ENCODE measurements around the gene SPOCK1.

The SPOCK1 gene

GRCh38 chr5:137304226-137304874, 194.8 kb downstream of the SPOCK1 start:
- Histone ChIP-seq H3K9ac (ENCODE audit: low read depth, low read length) (no peak overlapping the region), H3K4me1 (ENCODE audit: control insufficient read depth, insufficient read depth, low read length) (peaks cover 32% of the 10 kb centered on the region)

GRCh38 chr5:137303509-137303908, 195.6 kb downstream of the SPOCK1 start:
- no peak overlapping the region for H3K9ac ChIP-seq (ENCODE audit: low read depth, low read length)
- H3K27me3 ChIP-seq (ENCODE audit: control insufficient read depth, insufficient read depth, low read length), result no peaks in the 10 kb centered on the region
- no peak overlapping the region for H3K4me2 ChIP-seq (ENCODE audit: low read length)
- no peaks in the 10 kb centered on the region for H3K36me3 ChIP-seq (ENCODE audit: insufficient read depth, low read length)
- no peak overlapping the region for H3K4me3 ChIP-seq (ENCODE audit: low read length)
- no peaks in the 10 kb centered on the region for H3K9me3 ChIP-seq (replicated peaks; ENCODE audit: low read length)
- H3K4me1 ChIP-seq (ENCODE audit: control insufficient read depth, insufficient read depth, low read length), result peaks cover 29% of the 10 kb centered on the region

More at GRCh38 chr5:137304226-137304874, 194.8 kb downstream of the SPOCK1 start:
- H3K36me3 ChIP-seq (ENCODE audit: insufficient read depth, low read length), result no peaks in the 10 kb centered on the region
- no peaks in the 10 kb centered on the region for H3K9me3 ChIP-seq (replicated peaks; ENCODE audit: low read length)
- H3K27me3 ChIP-seq (ENCODE audit: control insufficient read depth, insufficient read depth, low read length), result no peaks in the 10 kb centered on the region
- H3K4me2 ChIP-seq (ENCODE audit: low read length), result no peak overlapping the region
- no peak overlapping the region for H3K4me3 ChIP-seq (ENCODE audit: low read length)

DNA sequence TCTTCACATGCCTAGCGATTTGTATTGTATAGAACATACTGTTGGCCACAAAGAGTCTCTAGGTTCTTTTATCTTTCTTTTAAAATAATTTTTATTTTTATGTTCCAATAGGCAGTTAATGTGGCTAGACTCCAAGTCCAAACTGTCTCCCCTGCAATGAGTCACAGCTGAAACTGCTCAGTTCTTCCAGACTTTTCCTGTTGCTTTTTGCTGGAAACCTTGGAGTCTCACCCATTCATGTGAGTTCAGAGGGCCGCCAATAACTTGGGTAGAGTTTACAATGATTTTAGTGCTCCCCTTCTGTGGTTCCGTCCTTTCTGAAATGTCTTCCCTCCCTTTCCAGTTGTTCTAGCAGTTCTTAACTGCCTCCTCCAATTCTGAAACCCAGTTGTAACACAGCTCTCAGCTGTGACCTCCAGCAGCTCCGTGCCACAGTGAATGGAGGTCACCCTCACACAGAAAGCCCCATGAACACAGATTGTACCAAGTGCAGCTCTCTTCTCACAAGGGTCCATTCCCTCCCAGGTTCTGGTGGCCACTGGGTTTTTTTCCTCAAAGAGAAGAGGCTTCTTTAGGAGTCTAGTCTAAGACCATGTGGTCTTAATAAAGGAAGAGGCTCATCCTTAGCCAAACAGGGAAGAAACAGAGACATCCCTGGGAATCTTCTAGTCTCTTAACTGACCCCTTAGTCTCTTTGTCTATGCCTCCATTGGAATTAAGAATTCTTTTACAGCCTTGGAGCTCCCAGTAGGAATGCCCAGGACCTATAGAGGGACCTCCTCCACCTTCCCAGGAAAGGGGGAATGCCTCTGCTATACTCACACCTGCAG, 198.5 kb downstream of the SPOCK1 start:
- Histone ChIP-seq H3K4me2 (ENCODE audit: low read length) (peak overlapping the region; percentile 53), H3K9me3 (replicated peaks; ENCODE audit: low read length) (no peaks in the 10 kb centered on the region), H3K36me3 (ENCODE audit: insufficient read depth, low read length) (no peaks in the 10 kb centered on the region), H3K4me3 (ENCODE audit: low read length) (no peak overlapping the region), H3K9ac (ENCODE audit: low read depth, low read length) (peak overlapping the region; percentile 19), H3K4me1 (ENCODE audit: control insufficient read depth, insufficient read depth, low read length) (peaks cover 40% of the 10 kb centered on the region), H3K27me3 (ENCODE audit: control insufficient read depth, insufficient read depth, low read length) (no peaks in the 10 kb centered on the region)

- Histone ChIP-seq H3K4me3 (ENCODE audit: low read length) (no peak overlapping the region), H3K27me3 (ENCODE audit: control insufficient read depth, insufficient read depth, low read length) (no peaks in the 10 kb centered on the region), H3K36me3 (ENCODE audit: insufficient read depth, low read length) (no peaks in the 10 kb centered on the region), H3K4me1 (ENCODE audit: control insufficient read depth, insufficient read depth, low read length) (peaks cover 40% of the 10 kb centered on the region), H3K4me2 (ENCODE audit: low read length) (no peak overlapping the region), H3K9me3 (replicated peaks; ENCODE audit: low read length) (no peaks in the 10 kb centered on the region), H3K9ac (ENCODE audit: low read depth, low read length) (peak overlapping the region; percentile 52)
Measured at GRCh38 chr5:137296213-137296781, 202.8 kb downstream of the SPOCK1 start.

DNA sequence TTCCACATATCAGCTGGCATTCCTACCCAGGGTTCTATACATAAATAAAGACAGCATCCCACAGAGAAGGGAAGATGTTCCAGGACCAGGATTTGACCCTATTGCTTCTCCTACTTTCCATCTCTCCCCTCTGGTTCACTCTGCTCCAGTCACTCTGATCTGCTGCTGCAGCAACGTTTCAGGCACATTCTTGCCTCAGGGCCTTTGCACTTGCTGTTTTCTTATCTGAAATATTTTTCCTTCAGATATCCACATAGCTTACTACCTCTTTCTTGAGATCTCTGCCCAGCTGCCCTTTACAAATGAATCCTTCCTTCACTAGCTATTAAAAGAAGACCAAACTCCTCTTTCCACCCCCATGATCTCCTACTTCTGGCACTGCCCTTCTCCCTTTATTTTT, 204.5 kb downstream of the SPOCK1 start:
- no peaks in the 10 kb centered on the region for H3K36me3 ChIP-seq (ENCODE audit: insufficient read depth, low read length)
- no peaks in the 10 kb centered on the region for H3K27me3 ChIP-seq (ENCODE audit: control insufficient read depth, insufficient read depth, low read length)
- no peak overlapping the region for H3K4me2 ChIP-seq (ENCODE audit: low read length)
- H3K9ac ChIP-seq (ENCODE audit: low read depth, low read length), result no peak overlapping the region
- no peaks in the 10 kb centered on the region for H3K9me3 ChIP-seq (replicated peaks; ENCODE audit: low read length)
- no peak overlapping the region for H3K4me3 ChIP-seq (ENCODE audit: low read length)
- peaks cover 29% of the 10 kb centered on the region for H3K4me1 ChIP-seq (ENCODE audit: control insufficient read depth, insufficient read depth, low read length)

GRCh38 chr5:137292461-137293027, 206.6 kb downstream of the SPOCK1 start:
- H3K36me3 ChIP-seq (ENCODE audit: insufficient read depth, low read length), result no peaks in the 10 kb centered on the region
- H3K27me3 ChIP-seq (ENCODE audit: control insufficient read depth, insufficient read depth, low read length), result no peaks in the 10 kb centered on the region
- no peak overlapping the region for H3K4me3 ChIP-seq (ENCODE audit: low read length)
- no peak overlapping the region for H3K4me2 ChIP-seq (ENCODE audit: low read length)
- H3K9ac ChIP-seq (ENCODE audit: low read depth, low read length), result no peak overlapping the region
- peaks cover 24% of the 10 kb centered on the region for H3K4me1 ChIP-seq (ENCODE audit: control insufficient read depth, insufficient read depth, low read length)
- H3K9me3 ChIP-seq (replicated peaks; ENCODE audit: low read length), result no peaks in the 10 kb centered on the region

DNA sequence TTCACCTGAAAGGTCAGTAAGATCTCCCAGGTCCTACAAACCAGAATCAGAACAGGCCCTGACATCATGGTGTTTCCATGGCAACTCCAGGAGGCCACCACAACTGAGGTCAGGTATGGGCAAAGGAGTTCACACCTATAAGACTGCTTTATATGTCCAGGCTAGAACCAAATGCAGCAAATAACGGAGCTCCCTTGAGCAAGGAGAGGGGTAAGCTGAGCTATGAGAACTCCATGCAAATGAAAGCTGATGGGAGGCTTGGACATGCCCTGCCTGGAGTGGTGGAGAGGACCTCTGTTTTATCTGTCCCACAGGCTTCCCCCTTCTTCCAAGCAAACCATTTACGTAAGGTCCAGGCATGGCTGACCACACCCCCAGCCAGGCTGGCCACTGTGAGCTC, 207.7 kb downstream of the SPOCK1 start:
- no peaks in the 10 kb centered on the region for H3K9me3 ChIP-seq (replicated peaks; ENCODE audit: low read length)
- H3K4me3 ChIP-seq (ENCODE audit: low read length), result no peak overlapping the region
- H3K4me2 ChIP-seq (ENCODE audit: low read length), result no peak overlapping the region
- peaks cover 14% of the 10 kb centered on the region for H3K4me1 ChIP-seq (ENCODE audit: control insufficient read depth, insufficient read depth, low read length)
- no peaks in the 10 kb centered on the region for H3K27me3 ChIP-seq (ENCODE audit: control insufficient read depth, insufficient read depth, low read length)
- no peak overlapping the region for H3K9ac ChIP-seq (ENCODE audit: low read depth, low read length)
- H3K36me3 ChIP-seq (ENCODE audit: insufficient read depth, low read length), result no peaks in the 10 kb centered on the region

DNA sequence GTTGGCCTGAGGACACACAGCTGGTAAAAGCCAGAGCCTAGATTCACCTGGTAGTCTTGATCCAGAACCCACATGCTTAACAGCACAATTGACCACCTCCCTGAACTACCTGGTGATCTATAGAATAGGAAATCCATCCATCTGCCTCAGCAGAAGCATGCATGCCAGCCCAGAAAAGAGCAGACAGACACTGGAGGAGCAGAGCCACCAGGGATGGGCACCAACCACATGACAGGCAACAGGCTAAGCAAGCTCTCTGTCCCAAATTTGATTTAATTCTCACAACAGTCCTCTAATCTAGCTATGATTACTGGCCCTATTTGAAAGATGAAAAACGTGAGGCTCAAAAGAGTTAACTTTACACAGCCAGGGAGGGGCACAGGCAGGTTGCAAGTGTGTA, 208.1 kb downstream of the SPOCK1 start:
- Histone ChIP-seq H3K9ac (ENCODE audit: low read depth, low read length) (no peak overlapping the region), H3K4me1 (ENCODE audit: control insufficient read depth, insufficient read depth, low read length) (peaks cover 10% of the 10 kb centered on the region), H3K27me3 (ENCODE audit: control insufficient read depth, insufficient read depth, low read length) (no peaks in the 10 kb centered on the region), H3K36me3 (ENCODE audit: insufficient read depth, low read length) (no peaks in the 10 kb centered on the region), H3K4me3 (ENCODE audit: low read length) (no peak overlapping the region), H3K4me2 (ENCODE audit: low read length) (no peak overlapping the region), H3K9me3 (replicated peaks; ENCODE audit: low read length) (no peaks in the 10 kb centered on the region)

DNA sequence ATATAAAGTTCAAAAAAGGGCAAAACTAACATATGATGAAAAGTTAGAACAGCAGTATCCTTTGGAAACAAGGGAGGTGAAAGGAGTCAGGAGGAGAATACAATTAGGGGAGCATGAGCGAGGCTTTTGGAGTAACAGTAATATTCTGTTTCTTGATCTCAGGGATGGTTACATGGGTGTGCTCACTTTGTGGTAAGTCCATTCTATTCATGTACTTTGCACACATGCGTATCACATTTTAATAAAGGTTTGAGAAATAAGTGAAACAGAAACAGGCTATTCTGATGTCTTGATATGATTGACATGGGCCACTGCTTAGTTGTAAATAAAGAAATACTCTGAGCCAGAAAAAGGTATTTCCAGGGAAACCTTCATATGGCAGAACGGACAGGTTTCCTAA, 208.8 kb downstream of the SPOCK1 start:
- no peaks in the 10 kb centered on the region for H3K9me3 ChIP-seq (replicated peaks; ENCODE audit: low read length)
- H3K4me3 ChIP-seq (ENCODE audit: low read length), result no peak overlapping the region
- no peak overlapping the region for H3K9ac ChIP-seq (ENCODE audit: low read depth, low read length)
- no peaks in the 10 kb centered on the region for H3K27me3 ChIP-seq (ENCODE audit: control insufficient read depth, insufficient read depth, low read length)
- peaks cover 5% of the 10 kb centered on the region for H3K4me1 ChIP-seq (ENCODE audit: control insufficient read depth, insufficient read depth, low read length)
- H3K36me3 ChIP-seq (ENCODE audit: insufficient read depth, low read length), result no peaks in the 10 kb centered on the region
- H3K4me2 ChIP-seq (ENCODE audit: low read length), result no peak overlapping the region

GRCh38 chr5:137289856-137290255, 209.3 kb downstream of the SPOCK1 start:
- H3K4me1 ChIP-seq (ENCODE audit: control insufficient read depth, insufficient read depth, low read length), result peaks cover 5% of the 10 kb centered on the region
- no peaks in the 10 kb centered on the region for H3K36me3 ChIP-seq (ENCODE audit: insufficient read depth, low read length)
- H3K9me3 ChIP-seq (replicated peaks; ENCODE audit: low read length), result no peaks in the 10 kb centered on the region
- no peak overlapping the region for H3K9ac ChIP-seq (ENCODE audit: low read depth, low read length)
- H3K4me3 ChIP-seq (ENCODE audit: low read length), result no peak overlapping the region
- H3K4me2 ChIP-seq (ENCODE audit: low read length), result no peak overlapping the region
- no peaks in the 10 kb centered on the region for H3K27me3 ChIP-seq (ENCODE audit: control insufficient read depth, insufficient read depth, low read length)

- Histone ChIP-seq H3K27me3 (ENCODE audit: control insufficient read depth, insufficient read depth, low read length) (no peaks in the 10 kb centered on the region), H3K36me3 (ENCODE audit: insufficient read depth, low read length) (no peaks in the 10 kb centered on the region), H3K9me3 (replicated peaks; ENCODE audit: low read length) (no peaks in the 10 kb centered on the region), H3K4me2 (ENCODE audit: low read length) (no peak overlapping the region), H3K4me1 (ENCODE audit: control insufficient read depth, insufficient read depth, low read length) (peaks cover 5% of the 10 kb centered on the region), H3K4me3 (ENCODE audit: low read length) (no peak overlapping the region), H3K9ac (ENCODE audit: low read depth, low read length) (no peak overlapping the region)
Measured at GRCh38 chr5:137287569-137287968, 211.6 kb downstream of the SPOCK1 start.
